Measurements from ENCODE around the gene PLXNA4.
A peak's percentile ranks its signal among the peaks of the same experiment; 100 is the strongest.

GRCh38 chr7:132575419-132575981, 770 bp downstream of the PLXNA4 start:
- peak in 1 of 3 experiments; percentile 18 for TF ChIP-seq CTCF (IDR thresholded peaks at IDR 0.05)
- no peak for TF ChIP-seq POLR2A (IDR thresholded peaks at IDR 0.05)
